ENCODE results near the gene XG.

DNA sequence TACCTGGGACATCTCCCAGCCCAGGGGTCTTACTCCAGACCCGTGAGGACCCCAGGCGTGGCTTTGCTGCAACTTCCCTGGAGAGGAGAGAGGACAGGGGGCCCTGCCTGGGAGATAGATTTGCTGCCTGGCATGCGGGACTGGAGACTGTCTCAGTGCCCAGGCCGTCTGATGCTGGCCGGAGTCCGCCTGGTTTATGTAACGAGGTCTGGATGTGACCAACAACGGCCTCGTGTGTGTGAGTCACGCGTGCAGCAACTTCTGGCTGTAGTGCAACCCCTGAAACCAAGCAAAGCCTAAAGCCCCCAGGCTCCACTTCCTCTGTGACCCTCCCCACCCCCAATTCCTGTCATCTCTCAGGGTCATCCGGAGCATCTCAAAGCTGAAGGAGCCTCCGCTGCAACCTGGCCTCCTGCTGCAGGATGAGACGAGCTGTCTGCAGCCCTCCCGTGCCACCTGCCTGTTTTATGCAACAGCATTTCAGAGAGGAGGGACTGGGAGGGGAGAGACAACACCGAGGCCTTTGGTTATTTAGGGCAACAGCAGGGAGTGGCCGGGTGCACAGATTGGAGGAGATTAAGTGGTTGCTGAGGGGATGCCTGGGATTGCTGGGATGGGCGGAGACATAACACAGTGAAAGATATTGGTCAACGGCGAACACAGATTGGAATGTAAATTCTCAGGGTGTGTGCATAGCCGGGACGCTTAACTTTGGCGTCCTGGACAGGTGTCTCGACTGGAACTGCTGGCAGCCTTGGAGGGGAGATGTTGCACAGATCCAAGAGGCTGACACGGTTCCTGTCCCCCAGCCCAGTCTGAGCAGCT is 16.0 kb downstream of the XG start:
- no peak for TF ChIP-seq EZH2 (IDR thresholded peaks at IDR 0.05; ENCODE audit: borderline replicate concordance, low read depth, low read length, severe bottlenecking)
- TF ChIP-seq, protein P1, sequence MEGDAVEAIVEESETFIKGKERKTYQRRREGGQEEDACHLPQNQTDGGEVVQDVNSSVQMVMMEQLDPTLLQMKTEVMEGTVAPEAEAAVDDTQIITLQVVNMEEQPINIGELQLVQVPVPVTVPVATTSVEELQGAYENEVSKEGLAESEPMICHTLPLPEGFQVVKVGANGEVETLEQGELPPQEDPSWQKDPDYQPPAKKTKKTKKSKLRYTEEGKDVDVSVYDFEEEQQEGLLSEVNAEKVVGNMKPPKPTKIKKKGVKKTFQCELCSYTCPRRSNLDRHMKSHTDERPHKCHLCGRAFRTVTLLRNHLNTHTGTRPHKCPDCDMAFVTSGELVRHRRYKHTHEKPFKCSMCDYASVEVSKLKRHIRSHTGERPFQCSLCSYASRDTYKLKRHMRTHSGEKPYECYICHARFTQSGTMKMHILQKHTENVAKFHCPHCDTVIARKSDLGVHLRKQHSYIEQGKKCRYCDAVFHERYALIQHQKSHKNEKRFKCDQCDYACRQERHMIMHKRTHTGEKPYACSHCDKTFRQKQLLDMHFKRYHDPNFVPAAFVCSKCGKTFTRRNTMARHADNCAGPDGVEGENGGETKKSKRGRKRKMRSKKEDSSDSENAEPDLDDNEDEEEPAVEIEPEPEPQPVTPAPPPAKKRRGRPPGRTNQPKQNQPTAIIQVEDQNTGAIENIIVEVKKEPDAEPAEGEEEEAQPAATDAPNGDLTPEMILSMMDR (IDR thresholded peaks at IDR 0.05; ENCODE audit: borderline replicate concordance, extremely low read depth, low read length, poor library complexity, severe bottlenecking), result no peak
